SKM-1 (cell line): ENCODE results near the gene SFT2D1.
"Not testable (repeated sequence)": the region's sequence is repeated elsewhere in the genome, so short reads cannot be mapped to it uniquely, and the experiment has no call there.

Experiments
- DNase-seq: peaks from one replicate; lab custom pipeline; 2025; ENCODE audit not compliant: unreplicated experiment; lab: John Stamatoyannopoulos, UW

SFT2D1 gene

GRCh38 chr6:166342349-166343149 lies at the start of gene SFT2D1:
Gene SFT2D1 (minus strand): TSS chr6:166342545. CDS start chr6:166342481, 64 bp downstream.
- DNase-seq: peak; percentile 78

- DNase-seq: no peak
Observed at GRCh38 chr6:166389119-166389518, 46.8 kb upstream of the SFT2D1 start.

DNA sequence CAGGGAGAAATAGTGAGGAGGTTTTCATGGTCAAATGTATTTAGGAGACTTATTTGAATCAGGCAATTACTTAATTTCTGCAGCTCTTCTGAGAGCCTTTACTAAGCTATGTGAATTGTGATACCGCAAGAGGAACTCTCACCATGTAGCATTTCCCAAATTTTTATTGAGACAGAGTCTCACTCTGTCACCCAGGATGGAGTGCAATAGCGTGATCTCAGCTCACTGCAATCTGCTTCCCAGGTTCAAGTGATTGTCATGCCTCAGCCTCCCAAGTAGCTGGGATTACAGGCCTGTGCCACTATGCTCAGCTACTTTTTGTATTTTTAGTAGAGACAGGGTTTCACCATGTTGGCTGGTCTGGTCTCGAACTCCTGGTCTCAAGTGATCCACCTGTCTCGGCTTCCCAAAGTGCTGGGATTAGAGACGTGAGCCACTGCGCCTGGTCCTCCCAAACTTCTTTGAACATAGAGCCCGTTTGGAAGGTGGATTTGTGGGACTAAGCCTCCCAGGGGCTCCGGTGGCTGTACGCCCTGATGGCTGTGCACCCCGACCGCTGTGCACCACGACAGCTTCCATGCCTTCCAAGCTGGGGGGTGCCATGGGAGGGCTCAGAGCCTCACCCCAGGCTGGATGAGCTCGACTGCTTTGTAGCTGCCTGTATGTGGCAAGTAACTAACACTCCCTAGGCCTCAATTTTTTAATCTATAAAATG lies 46.1 kb upstream of the SFT2D1 start:
- no peak for DNase-seq

GRCh38 chr6:166387642-166388289 lies 45.4 kb upstream of the SFT2D1 start:
- DNase-seq: no peak

- not testable (repeated sequence) for DNase-seq
Observed at GRCh38 chr6:166387098-166387497, 44.8 kb upstream of the SFT2D1 start.

- no peak for DNase-seq
Observed at GRCh38 chr6:166386111-166386510, 43.8 kb upstream of the SFT2D1 start.

DNA sequence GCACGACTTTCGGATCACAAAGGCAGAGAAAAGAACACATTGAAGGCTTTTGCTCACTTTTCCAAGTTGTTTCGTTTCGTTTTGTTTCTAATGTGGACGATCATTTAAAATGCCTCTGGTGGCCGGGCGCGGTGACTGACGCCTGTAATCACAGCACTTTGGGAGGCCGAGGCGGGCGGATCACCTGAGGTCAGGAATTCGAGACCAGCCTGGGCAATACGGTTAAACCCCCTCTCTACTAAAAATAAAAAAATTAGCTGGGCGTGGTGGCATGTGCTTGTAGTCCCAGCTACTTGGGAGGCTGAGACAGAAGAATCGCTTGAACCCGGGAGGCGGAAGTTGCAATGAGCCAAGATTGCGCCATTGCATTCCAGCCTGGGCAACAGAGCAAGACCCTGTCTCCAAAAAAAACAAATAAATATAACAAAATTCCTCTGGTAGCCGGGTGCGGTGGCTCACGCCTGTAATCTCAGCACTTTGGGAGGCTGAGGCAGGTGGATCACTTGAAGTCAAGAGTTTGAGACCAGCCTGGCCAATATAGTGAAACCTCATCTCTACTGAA lies 41.5 kb upstream of the SFT2D1 start:
- DNase-seq: not testable (repeated sequence)

DNA sequence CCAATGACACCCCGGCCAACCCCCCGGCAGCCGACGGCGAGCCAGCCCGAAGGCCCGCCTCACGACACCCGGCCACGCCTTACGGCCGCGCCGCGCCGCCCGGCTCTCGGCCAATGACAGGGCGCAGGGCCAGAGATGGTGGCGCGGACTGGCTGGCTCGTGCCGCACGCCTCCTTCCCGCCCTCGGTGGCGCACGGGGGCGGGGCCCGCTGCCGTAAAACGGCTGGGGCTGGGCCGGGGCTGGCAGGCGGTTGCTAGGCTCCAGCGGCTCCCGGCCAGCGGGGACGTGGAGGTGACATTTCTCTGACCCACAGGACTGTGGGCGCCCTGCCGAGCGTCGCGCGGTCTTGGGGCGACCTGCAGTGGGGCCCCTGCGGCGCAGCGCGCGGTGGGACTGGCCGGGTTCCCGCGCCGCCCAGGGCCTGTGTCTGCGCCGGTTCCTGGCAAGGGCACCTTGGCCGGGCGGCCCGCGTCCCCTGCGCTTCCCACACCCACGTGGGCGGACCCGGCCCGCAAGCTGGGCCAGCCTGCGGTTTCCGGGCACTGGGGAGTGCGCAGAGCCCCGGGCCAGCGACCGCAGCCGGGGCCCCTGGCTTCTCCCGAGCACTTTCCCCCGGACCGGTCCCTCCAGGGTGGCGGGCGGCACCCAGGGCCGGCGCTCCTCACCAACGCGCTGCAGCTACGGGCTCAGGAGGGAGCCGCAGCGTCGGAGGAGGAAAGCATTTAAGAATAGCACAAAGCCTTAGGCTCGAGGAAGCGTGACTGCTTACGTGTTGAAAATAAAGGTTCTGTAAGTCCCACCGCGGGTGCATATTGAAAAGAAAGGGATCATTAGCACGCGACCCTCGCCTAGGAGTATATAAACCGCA lies 40.8 kb upstream of the SFT2D1 start, which contains the start of gene MPC1:
Gene MPC1 (minus strand): TSS at position 8 of the 869 bp plus-strand sequence. CDS start 64 bp downstream, outside the sequence.
- DNase-seq: peak; percentile 86

- no peak for DNase-seq
Observed at GRCh38 chr6:166382500-166382932, 40.2 kb upstream of the SFT2D1 start.

DNA sequence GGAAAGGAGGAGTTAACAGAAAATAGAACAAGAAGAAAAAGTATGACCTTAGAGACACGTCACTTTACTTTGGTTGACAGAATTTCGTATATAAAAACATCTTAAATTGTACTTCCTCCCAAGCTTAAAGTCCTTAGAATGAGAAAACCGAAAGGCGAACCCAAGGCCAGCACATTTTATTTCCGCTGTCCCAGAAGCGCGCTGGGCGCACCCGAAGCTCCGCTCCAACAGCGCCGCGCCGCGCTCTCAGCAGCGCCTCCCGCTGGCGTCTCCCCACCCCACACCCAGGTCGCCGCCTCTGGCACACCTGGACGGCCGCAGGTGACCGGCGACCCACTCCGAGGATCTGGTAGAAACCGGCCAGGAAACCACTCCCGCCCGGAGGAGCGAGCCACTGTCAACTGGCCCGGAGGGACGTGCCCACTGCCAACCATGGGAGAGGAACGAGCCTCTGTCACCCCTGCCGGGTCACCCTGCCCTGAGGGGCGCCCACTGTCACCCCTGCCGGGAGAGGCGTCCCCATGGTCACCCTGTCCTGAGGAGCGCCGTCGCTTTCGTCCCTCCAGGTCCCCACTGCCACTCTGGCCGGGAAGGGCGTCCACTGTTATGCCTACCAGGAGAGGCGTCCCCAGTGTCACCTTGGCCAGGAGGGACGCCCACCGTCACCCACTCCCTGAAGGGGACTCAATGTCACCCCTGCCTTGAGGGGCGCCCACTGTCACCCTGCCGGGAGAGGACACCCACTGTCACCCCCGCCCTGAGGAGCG lies 39.6 kb upstream of the SFT2D1 start:
- peak; percentile 34 for DNase-seq

DNA sequence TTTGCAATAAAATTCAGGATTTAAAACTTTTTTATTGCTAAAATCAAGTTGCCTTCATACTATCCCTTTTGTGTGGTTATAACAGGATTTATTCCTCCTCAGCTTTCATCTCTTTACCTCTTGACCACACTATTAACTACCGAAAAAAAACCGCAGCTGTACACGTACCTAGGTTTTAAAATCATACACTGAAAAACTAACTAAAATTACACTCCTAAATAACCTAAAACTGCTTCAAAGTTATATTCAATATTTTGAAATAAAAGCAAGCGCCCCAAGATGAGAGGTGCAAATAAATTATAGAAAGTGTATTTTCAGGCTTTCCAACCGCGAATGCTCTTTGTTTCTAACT lies 39.0 kb upstream of the SFT2D1 start:
- DNase-seq: no peak

- DNase-seq: no peak
Observed at GRCh38 chr6:166379800-166380199, 37.5 kb upstream of the SFT2D1 start.

DNA sequence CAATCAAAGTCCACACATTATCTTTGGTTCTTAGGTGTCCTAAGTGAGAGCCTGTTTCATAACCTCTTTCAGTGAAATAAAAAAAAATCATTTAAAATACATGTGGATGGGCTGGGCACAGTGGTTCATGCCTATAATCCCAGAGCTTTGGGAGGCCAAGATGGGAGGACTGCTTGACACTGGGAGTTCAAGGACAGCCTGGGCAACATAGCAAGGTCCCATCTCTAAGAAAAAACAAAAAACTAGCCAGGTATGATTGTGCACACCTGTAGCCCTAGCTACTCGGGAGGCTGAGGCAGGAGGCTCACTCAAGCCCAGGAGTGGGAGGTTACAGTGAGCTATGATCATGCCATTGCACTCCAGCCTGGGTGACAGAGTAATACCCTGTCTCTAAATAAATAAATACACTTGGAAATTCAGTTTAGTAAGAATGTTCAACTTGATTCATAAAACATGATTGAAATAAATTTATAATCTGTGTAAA lies 36.8 kb upstream of the SFT2D1 start:
- no peak for DNase-seq

DNA sequence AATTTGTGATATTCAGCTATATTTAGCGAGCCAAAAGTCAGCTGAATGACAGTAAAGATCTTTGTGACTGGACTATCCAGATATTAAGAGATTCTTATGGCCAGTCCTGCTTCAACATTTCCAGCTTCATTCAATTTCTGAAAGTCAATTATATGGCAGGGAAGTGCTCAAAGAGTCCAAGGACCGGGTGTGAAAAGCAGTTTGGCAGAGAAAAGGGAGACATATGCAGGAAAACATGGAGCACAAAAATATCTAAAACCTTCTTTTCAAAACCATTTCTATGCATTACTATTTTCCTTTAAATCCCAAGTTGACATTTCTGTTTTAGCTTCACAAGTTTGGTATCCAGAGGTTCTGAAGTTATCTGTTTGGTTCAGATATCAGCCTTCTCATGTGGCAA lies 35.4 kb upstream of the SFT2D1 start:
- no peak for DNase-seq

DNA sequence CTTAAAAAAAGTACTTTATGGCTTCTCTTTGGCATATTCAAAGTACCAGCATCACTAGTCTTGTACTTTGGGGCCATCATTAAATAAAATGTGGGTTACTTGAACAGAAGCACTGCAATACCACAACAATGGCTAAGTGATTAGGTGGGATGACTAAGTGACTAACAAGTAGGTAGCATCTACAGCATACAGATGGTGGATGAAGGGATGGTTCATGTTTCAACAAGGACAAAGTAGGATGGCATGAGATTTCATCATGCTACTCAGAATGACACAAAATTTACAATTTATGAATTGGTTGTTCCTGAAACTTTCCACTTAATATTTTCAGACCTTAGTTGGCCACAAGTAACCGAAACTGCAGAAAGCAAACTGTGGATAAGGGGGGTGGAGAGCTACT lies 32.7 kb upstream of the SFT2D1 start:
- DNase-seq: no peak

- DNase-seq: no peak
Observed at GRCh38 chr6:166370489-166370888, 28.1 kb upstream of the SFT2D1 start.

- no peak for DNase-seq
Observed at GRCh38 chr6:166369782-166370181, 27.4 kb upstream of the SFT2D1 start.

DNA sequence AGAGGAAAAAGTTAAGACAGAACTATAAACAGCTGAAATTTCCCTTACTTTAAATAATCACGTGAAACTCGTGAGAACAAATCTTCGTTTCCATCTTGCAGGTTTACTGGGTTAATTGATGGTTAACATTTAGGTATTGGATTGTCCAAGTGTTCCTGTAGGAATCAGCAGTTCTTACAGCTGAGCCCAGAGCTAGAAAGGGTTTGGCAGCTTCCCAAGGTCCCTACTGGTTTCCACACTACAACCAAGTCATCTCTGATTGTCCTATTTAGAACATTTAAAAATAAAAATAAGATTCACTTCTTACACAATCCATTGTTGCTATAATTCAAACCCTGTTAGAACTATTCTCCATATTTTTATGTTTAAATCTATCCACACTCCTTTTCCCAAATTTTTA lies 24.6 kb upstream of the SFT2D1 start:
- no peak for DNase-seq

DNA sequence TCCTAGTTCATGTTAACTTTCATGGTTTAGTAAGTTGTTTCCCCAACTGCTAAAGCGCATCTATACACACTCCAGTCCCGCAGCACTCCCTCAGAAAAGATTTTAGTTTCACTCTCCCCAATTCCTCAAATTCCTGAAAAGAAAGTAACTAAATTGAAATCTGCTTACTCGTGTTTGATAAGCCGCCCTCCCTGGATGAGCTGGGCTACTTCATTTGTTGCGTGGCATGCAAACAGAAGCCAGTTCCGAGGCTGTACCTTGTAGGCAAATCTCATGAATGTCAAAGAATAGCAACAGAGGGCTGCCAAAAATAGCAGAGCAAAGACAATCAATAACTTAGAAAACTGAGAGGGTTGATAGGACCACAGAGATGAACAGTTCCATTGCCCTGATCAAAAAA lies 23.5 kb upstream of the SFT2D1 start:
- no peak for DNase-seq

GRCh38 chr6:166365221-166365620 lies 22.9 kb upstream of the SFT2D1 start:
- DNase-seq: no peak
